A549 (cell line): ENCODE results near the gene BBX.

Source experiments
- CBX2 ChIP-seq: fragments of 200-600 bp; sonication (generic); IDR thresholded peaks from 2 replicates; pipeline ENCODE4 v1.6.1; 2016; ENCODE audit warnings: low read depth, mild to moderate bottlenecking, borderline replicate concordance
- CHD2 ChIP-seq: fragments of 150-350 bp; IDR thresholded peaks from 2 replicates; pipeline ENCODE4 v1.6.1; 2014; ENCODE audit warnings: low read length; ENCODE audit not compliant: partially characterized antibody
- CTCF ChIP-seq: fragments of >200 bp; sonication (Bioruptor Twin); formaldehyde crosslinking; IDR thresholded peaks from 3 replicates; pipeline ENCODE4 v1.5.1; 2016
- EHMT2 ChIP-seq: fragments of 200-600 bp; sonication (generic); IDR thresholded peaks from 2 replicates; pipeline ENCODE4 v1.6.1; 2016; ENCODE audit warnings: antibody characterized with exemption, low read depth, mild to moderate bottlenecking, moderate library complexity
- RAD21 ChIP-seq, 2 experiments: fragments of >200 bp in 1 of 2; sonication (Bioruptor Twin) in 1 of 2; formaldehyde crosslinking in 1 of 2; IDR thresholded peaks in 1 of 2; conservative IDR thresholded peaks in 1 of 2; 2 replicates in 1 of 2; 3 replicates in 1 of 2; pipeline ENCODE4 v1.6.1; 2012 to 2018; ENCODE audit warnings: inconsistent platforms in 1 of 2
- USF2 ChIP-seq: fragments of 450-650 bp; IDR thresholded peaks from 2 replicates; pipeline ENCODE4 v1.6.1; 2014; ENCODE audit warnings: antibody characterized with exemption
- ZSCAN20 ChIP-seq: fragments of 250-450 bp; sonication (Bioruptor Pico); IDR thresholded peaks from 2 replicates; pipeline ENCODE4 v1.8.0; 2022; ENCODE audit warnings: mild to moderate bottlenecking, moderate library complexity
- TF ChIP-seq, protein P1 (sequence below): IDR thresholded peaks from 2 replicates; pipeline ENCODE4 v1.6.1; 2012

DNA sequence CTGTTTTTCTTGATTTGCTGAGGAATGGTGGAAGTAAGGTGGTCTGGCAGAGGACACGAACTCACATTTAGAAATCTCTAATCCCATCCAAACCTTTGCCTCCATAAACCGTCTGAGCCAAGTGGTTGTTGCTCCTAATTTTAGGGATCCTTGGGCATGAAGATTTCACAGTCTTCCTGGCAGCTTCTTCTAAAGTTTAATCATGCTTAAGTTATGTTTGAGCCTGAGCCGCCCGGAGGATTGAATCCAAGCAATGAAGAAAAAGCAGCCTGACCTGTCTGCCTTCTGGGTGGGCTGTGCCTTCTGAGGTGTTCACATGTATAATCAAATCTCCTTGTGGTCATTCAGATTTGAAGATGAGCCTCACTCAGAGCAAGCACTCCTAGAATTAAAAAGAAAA is 319.1 kb downstream of the BBX start:
- TF ChIP-seq CTCF, result no peak
- TF ChIP-seq, protein P1, sequence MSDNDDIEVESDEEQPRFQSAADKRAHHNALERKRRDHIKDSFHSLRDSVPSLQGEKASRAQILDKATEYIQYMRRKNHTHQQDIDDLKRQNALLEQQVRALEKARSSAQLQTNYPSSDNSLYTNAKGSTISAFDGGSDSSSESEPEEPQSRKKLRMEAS, result no peak
- no peak for TF ChIP-seq CBX2
- no peak for TF ChIP-seq ZSCAN20 (CRISPR knock-in tag)
- no peak for TF ChIP-seq EHMT2
- no peak for TF ChIP-seq USF2
- TF ChIP-seq RAD21 (conservative IDR thresholded peaks at IDR 0.05 in 1 of 2, IDR thresholded peaks at IDR 0.05 in 1 of 2), result no peak
- TF ChIP-seq CHD2, result no peak
